Measurements from ENCODE around the gene QRFP.

The QRFP gene

GRCh38 chr9:130922893-130923610 is 26.4 kb upstream of the QRFP start:
- TF ChIP-seq CTCF (IDR thresholded peaks at IDR 0.05; ENCODE audit: control extremely low read depth, extremely low read depth, low read depth, missing control alignments) = no peak
- DNase-seq (ENCODE audit: extremely low spot score) = no peak
- ChIA-PET CTCF (no interaction called here), POLR2A (interaction anchor here (0.6 kb wide), 1 partner anchor 747 kb away, joined by 5 read pairs; no protein-coding TSS in a partner anchor)

- ChIA-PET CTCF (no interaction called here), POLR2A (interaction anchor here (0.6 kb wide), 1 partner anchor 746 kb away, joined by 5 read pairs; no protein-coding TSS in a partner anchor)
- TF ChIP-seq CTCF (IDR thresholded peaks at IDR 0.05; ENCODE audit: control extremely low read depth, extremely low read depth, low read depth, missing control alignments) = no peak
- no peak for DNase-seq (ENCODE audit: extremely low spot score)
Measured at GRCh38 chr9:130921989-130922892, 25.6 kb upstream of the QRFP start.

- CTCF ChIA-PET = no interaction called here
- TF ChIP-seq CTCF (IDR thresholded peaks at IDR 0.05; ENCODE audit: control extremely low read depth, extremely low read depth, low read depth, missing control alignments) = no peak
- DNase-seq (ENCODE audit: extremely low spot score) = no peak
- POLR2A ChIA-PET = no interaction called here
Measured at GRCh38 chr9:130921300-130921988, 24.8 kb upstream of the QRFP start.

- CTCF ChIA-PET = no interaction called here
- POLR2A ChIA-PET = no interaction called here
- no peak for DNase-seq (ENCODE audit: extremely low spot score)
- no peak for TF ChIP-seq CTCF (IDR thresholded peaks at IDR 0.05; ENCODE audit: control extremely low read depth, extremely low read depth, low read depth, missing control alignments)
Measured at GRCh38 chr9:130920762-130921299, 24.2 kb upstream of the QRFP start.

GRCh38 chr9:130920233-130920632 is 23.6 kb upstream of the QRFP start:
- POLR2A ChIA-PET = no interaction called here
- CTCF ChIA-PET = no interaction called here
- DNase-seq (ENCODE audit: extremely low spot score) = no peak
- no peak for TF ChIP-seq CTCF (IDR thresholded peaks at IDR 0.05; ENCODE audit: control extremely low read depth, extremely low read depth, low read depth, missing control alignments)

- ChIA-PET CTCF (no interaction called here), POLR2A (no interaction called here)
- no peak for DNase-seq (ENCODE audit: extremely low spot score)
- no peak for TF ChIP-seq CTCF (IDR thresholded peaks at IDR 0.05; ENCODE audit: control extremely low read depth, extremely low read depth, low read depth, missing control alignments)
Measured at GRCh38 chr9:130919559-130920145, 23.0 kb upstream of the QRFP start.
